Nucleus accumbens (tissue), 56 donors: ENCODE data around the gene SH3GL1.

Experiments used
- DNase-seq, 56 donors: peaks; one replicate each; lab custom pipeline; 2025; lab: John Stamatoyannopoulos, UW

Gene SH3GL1

DNA sequence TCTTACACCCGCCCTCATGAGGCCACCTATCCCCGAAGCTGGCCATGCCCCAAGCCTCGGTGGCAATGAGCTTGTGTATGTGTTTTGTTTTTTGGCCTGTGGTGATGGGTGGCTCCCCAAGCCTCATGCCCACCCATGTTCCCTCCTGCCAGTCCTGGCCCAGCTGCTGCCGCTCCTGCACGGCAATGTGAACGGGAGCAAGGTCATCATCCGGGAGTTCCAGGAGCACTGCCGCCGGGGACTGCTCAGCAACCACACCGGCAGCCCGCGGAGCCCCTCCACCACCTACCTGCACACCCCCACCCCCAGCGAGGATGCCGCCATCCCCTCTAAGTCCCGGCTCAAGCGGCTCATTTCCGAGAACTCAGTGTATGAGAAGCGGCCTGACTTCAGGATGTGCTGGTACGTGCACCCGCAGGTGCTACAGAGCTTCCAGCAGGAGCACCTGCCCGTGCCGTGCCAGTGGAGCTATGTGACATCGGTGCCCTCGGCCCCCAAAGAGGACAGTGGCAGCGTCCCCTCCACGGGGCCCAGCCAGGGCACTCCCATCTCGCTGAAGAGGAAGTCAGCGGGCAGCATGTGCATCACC lies 32.7 kb upstream of the SH3GL1 start:
- no peak for DNase-seq

DNA sequence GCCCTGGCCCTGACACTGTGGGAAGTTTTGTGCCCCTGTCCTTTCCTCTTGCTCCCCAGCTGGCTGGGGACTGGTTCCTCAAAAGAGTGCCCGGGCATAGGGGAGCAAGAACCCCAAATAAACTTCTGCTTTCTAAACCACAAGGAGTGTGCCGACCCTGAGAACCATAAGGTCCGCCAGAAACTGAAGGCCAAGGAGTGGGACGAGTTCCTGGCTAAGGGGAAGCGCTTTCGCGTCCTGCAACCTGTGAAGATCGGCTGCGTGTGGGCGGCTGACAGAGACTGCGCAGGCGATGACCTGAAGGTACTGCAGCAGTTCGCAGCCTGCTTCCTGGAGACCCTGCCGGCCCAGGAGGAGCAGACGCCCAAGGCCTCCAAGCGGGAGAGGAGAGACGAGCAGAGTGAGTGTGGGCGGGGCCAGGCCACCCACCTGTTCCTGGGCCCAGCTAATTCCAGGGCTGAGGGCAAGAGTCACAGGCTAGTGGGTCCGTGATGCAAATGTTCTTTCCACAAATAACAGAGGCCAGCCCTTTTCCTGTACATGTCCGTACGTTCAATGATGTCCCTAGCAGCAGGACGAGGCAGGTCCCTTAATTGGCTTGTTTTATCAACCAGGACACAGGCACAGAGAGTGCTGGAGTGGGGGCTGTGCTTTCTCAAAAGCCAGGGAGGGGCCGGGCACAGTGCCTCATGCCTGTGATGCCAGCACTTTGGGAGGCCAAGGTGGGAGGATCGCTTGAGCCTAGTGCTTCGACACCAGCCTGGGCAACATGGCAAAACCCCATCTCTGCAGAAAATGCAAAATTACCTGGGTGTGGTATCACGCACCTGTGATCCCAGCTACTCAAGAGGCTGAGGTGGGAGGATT lies 31.7 kb upstream of the SH3GL1 start:
- peak in 8 of 56 donors; percentile 3 to 36 (median 18) for DNase-seq

DNA sequence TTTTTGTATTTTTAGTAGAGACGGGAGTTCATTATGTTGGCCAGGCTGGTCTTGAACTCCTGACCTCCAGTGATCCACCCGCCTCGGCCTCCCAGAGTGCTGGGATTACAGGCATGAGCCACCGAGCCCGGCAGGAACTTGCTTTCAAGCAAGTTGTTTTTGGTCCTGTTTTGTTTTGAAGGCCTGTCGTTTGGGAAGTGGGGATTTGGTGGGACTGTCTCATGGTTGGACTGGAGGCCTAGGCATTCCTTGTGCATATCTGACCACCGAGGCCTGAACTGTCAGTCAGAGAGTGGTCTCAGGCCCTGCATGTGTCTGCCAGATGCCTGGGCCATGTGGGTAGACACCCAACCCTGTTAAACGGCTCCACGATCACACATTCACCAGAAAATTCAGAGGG lies 30.9 kb upstream of the SH3GL1 start:
- DNase-seq, result no peak

DNA sequence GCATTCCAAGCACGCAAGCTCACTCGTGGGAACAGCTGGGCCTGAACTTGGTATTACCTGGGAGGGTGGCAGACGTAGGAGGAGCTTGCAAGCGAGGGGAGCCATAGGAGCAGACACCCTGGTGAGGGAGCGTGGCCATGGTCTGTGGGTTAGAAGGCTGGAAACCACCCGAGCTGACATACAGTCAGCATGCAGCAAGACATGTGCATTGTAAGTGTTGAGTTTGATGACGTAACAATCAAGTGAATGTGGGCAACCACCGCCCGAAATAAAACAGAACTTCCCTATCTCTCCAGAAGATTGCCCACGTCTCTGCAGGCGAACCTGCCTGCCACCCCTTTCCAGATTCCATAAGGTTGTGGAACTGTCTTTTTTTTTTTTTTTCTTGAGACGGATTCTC lies 30.4 kb upstream of the SH3GL1 start:
- peak in 15 of 56 donors; percentile 5 to 48 (median 24) for DNase-seq

GRCh38 chr19:4429771-4430171 lies 29.4 kb upstream of the SH3GL1 start:
- no peak for DNase-seq

GRCh38 chr19:4429256-4429655 lies 28.9 kb upstream of the SH3GL1 start:
- no peak for DNase-seq

DNA sequence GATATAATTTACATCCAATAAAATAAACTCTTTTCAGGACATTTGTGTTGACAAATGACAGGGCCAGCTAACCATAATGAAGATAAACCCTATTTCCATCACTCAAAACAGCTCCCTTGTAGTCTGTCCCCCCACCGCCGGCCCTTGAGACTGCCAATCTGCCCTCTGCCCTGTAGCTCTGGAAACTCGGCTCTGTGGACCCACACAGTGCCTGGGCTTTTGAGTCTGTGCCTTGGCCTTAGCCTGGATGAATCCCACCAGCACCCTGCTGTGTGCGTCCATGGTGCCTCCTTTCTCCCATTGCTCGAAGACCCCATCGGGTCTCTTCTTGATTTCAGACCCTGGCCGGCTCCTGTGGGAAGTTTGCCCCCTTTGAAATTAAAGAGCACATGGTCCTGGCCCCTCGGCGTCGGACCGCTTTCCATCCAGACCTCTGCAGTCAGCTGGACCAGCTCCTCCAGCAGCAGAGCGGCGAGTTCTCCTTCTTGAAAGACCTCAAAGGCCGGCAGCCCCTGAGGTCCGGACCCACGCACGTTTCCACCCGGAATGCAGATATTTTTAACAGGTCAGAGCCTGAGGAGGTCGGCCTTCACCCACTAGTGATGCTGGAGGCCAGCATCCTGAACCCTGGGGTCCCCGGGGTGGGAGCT lies 28.1 kb upstream of the SH3GL1 start:
- no peak for DNase-seq

GRCh38 chr19:4425537-4425936 lies 25.2 kb upstream of the SH3GL1 start:
- no peak for DNase-seq

DNA sequence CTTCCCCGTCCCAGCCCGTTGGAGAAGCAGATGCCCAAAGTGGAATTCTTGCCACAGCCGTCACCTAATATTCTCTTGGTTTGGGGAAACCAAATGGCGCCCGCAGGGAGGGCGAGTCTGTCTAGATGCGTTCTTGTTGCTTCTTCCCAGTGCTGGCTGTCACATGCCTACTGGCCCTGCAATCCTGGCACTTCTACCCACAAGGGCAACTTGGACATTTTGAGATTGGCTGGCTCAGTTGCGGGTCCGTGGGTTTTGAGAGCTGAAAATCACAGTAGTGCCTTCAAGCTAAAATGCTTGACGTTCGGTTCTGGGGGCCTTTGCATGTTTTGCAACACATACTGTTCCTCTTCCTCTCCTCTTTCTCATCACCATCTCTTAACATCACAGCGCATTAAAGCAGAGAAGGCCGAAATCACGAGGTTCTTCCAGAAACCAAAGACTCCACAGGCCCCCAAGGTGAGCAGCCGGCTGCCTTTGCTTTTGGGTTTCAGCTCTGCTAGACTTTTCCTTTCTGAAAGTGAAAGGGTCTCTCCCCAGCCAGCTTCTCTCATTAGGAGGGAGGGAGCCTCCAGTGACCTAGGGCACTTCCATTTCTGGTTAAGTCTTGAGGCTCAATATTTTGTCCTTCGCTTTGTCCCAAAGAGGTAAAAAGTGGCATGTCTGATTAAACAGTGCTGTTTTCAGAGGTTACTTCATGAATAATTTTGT lies 23.2 kb upstream of the SH3GL1 start:
- DNase-seq, result no peak

- no peak for DNase-seq
Measured at GRCh38 chr19:4416268-4416667, 15.9 kb upstream of the SH3GL1 start.

GRCh38 chr19:4415352-4415751 lies 15.0 kb upstream of the SH3GL1 start:
- DNase-seq, result no peak

DNA sequence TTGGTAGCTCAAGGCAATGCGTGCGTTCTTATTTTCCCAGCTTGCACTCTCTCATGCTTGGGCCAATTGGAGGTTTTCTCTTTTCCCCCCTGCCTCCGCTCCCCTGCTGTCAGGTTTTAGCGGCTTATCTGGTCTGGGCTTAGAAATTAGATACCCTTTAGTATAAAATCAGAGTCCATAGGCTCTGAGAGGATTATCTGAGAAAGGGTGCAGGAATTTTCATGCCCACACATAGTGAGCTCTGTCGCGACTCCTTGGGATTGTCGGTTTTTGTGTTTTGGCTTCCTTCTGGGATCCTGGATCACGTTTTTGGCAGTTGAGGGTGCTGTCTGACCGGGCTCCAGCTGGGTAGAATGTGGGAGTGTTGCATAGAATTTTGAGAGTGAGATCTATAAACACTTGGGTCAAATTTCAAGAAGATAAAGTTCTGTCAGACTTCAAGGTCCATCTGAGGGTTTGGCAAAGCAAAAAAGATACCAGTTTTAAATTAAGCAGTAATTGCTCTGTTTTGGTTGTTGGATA lies 14.5 kb upstream of the SH3GL1 start:
- DNase-seq, result no peak

DNA sequence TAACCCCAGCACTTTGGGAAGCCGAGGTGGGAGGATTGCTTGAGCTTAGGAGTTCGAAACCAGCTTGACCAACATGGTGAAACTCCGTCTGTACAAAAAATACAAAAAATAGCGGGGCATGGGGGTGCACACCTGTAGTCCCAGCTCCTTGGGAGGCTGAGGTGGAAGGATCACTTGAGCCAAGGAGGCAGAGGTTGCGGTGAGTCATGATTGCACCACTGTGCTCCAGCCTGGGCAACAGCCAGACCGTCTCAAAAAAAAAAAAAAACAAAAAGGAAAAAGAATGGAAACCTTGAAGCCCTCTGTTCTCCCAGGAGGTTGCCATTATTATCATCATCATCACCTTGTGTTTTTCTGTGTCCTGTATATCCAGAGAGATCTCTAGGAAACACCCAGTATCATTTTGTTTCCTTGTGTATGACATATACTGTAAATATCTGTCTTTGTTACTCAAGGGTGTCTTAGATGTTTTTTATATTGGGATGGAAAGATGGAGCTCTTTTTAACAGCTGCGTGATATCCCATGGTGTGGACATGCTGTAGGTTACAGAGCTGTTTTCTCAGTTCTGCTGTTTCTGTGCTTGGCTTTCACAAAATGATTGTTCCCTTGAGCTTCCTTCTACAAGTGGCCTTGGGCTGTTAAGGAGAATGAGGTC lies 13.9 kb upstream of the SH3GL1 start:
- no peak for DNase-seq

GRCh38 chr19:4413588-4413987 lies 13.2 kb upstream of the SH3GL1 start:
- no peak for DNase-seq

GRCh38 chr19:4409123-4409933 lies 9.0 kb upstream of the SH3GL1 start:
- DNase-seq, result no peak

DNA sequence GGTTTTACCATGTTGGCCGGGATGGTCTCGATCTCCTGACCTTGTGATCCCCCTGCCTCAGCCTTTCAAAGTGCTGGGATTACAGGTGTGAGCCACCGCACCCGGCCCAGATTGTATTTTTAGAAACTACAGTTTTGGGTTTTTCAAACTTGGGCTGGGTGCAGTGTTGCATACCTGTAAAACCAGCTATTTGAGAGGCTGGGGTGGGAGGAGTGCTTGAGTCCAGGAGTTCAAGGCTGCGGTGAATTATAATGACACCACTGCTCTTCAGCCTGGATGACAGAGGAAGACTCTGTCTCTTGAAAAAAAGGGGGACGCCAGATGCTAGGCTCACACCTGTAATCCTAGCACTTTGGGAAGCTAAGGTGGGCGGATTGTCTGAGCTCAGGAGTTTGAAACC lies 6.3 kb upstream of the SH3GL1 start:
- no peak for DNase-seq

DNA sequence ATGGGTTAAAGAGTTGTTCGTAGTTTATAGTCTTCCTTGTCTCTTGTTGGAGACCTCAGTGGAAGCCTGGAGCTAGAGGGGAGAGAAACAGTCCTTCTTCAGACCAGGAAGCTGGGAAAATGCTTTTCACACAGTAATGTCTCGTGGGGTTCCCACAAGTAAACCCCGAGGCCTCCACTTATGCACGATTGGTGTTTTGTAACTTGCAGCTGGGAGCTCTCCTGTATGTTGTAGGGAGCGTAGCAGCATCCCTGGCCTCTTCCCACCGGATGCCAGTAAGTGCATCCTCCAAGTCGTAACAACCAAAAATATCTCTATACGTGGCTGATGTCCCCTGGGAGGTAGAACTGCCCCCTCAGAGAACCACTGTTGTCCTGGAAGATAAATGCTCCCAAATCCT lies 5.6 kb upstream of the SH3GL1 start:
- no peak for DNase-seq

GRCh38 chr19:4403005-4403761 lies 2.8 kb upstream of the SH3GL1 start:
- DNase-seq, result no peak
